GM18502 (cell line): Measurements from ENCODE around the gene FSTL5.
"Not testable (repeated sequence)": the region's sequence is repeated elsewhere in the genome, so short reads cannot be mapped to it uniquely, and the experiment has no call there.

ENCODE experiments used
- ATAC-seq: cut with Tn5 transposase; IDR thresholded peaks from one replicate; pipeline ENCODE4 v1.9.1; 2021; ENCODE audit warnings: mild to moderate bottlenecking; ENCODE audit not compliant: unreplicated experiment, poor library complexity

The FSTL5 gene

GRCh38 chr4:162163892-162164759 is at the start of gene FSTL5:
Gene FSTL5 (minus strand): TSS chr4:162164000. CDS start chr4:162111396, 52,604 bp downstream.
- peak; percentile 92 for ATAC-seq

DNA sequence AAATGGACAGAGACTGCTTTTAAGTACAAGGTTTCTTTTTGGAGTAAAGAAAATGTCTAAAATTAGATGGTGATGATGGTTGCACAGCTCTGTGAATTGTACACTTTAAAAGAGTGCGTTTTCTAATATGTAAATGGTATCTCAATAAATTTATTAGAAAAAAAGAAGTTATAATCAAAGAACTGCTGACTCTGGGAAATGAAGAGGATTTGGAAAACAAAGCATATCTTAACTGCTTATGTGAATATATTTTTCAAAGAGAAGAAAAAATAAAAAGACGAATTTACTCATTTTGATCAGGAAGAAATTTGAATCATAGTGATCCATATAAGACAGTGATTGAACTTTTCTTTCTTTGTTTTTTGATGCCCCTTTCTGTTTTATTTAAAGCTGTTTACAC is 45.9 kb upstream of the FSTL5 start:
- ATAC-seq = no peak

GRCh38 chr4:162203478-162203877 is 39.7 kb upstream of the FSTL5 start:
- ATAC-seq = not testable (repeated sequence)

- no peak for ATAC-seq
Measured at GRCh38 chr4:162201673-162202072, 37.9 kb upstream of the FSTL5 start.

DNA sequence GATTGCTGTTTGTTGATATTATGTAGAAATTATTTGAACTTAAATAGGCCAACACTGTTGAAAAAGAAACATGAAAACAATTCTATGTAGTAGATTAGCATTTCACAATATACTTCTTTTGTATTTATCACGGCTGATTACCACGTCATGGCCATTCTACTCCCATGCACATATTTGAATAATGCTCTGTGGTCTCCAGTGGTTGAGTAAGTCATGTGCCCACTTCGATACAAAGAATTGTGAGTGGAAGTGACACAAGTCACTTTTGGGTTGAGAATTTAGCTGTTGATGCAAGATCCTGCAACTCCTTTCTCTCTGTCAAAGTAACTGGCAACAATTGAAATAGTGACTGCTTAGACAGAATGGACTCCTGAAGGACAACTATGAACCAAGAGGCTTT is 6.7 kb upstream of the FSTL5 start:
- no peak for ATAC-seq

GRCh38 chr4:162164906-162165510 is 1.2 kb upstream of the FSTL5 start:
- no peak for ATAC-seq

- no peak for ATAC-seq
Measured at GRCh38 chr4:162162672-162163071, 1.1 kb downstream of the FSTL5 start.

DNA sequence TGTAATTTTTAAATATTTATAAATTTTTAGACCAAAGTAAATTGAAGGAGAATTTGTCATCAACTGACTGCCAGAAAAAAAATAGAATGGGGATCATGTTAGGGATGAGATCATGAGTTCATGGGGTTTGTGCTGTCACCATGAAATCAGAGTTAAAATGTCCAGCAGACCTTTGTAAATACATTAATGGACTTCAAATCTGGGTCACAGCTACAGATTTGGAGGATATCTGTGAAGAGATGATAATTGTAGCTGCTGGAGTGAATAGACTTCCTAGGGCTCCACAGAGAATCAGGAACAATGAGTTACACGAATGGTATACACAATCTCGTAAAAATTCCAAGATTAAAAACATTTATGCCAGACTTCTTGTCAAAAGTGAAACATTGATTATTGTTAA is 6.6 kb downstream of the FSTL5 start:
- no peak for ATAC-seq

- no peak for ATAC-seq
Measured at GRCh38 chr4:162154862-162155540, 8.8 kb downstream of the FSTL5 start.

GRCh38 chr4:162151850-162152249 is 11.9 kb downstream of the FSTL5 start:
- no peak for ATAC-seq

DNA sequence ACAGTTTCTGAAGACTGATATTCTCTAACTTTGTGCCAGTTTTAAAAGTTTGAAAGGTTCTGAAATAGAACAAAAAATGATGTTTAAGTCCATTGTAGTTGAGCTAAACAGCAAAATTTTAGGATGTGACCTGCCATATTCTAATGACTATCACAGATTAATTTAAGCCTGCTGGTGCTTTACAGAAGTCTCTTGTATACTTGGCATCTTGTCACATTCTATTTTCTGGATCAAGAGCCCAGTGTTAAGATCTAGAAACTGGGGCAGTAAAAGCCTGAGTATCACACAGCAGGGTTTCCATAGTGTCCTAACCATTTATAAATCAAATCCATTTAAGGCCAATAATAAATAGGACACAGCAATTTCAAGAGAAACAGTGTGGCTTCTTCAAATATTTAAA is 12.4 kb downstream of the FSTL5 start:
- no peak for ATAC-seq

DNA sequence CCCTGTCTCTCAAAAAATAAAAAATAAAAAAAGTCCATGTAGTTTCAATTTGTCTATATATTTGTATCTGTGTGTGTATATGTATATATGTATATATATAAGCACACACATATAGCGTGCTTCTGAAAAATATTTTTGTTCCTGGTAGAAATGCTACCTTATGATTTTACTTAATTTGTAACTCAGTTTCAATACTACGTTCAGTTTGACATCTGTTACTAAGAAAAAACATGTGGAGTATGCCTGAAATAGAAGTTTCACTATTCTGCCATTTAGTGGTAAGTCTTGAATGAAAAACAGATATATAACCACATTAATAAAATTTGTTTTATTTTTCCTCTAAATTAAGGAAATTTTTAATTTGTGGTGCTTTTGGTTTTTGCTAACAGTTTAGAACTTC is 14.2 kb downstream of the FSTL5 start:
- ATAC-seq = no peak

GRCh38 chr4:162140051-162140683 is 23.6 kb downstream of the FSTL5 start:
- ATAC-seq = no peak

DNA sequence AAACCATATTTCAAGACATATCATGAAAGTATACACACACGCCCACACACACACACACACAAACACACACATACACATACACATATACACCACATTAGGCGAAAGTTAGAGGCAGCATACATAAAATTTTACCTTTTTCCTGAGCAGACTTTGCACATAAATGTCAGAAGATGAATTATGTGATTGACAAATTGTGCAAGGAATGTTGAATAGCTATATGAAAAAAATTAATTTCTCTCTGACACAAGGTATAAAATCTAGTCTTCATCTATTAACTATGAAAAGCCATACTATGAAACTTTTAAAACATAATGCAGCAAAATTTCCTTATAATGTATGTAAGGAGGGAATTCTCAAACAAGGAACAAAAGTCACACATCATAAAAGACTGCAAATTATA is 24.4 kb downstream of the FSTL5 start:
- no peak for ATAC-seq

GRCh38 chr4:162131256-162131655 is 32.5 kb downstream of the FSTL5 start:
- ATAC-seq = no peak

DNA sequence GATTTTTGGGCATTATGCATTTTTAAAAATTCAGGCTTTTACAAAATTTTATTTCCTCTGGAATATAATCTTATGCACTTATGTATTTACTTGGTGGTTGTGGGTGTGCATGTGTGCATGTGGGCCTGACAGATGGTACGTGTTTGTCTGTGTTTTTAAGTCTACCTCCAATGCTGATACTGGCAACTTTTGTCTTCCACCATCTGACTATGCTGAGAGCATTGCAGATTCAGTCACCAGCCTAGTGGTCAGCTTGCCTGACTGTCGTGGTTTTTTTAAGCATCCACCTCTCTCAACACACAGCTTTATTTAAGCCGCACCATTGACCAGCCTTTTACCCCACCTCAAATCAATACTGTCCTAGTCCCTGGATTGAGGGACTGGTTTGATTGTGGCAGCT is 37.1 kb downstream of the FSTL5 start:
- no peak for ATAC-seq

DNA sequence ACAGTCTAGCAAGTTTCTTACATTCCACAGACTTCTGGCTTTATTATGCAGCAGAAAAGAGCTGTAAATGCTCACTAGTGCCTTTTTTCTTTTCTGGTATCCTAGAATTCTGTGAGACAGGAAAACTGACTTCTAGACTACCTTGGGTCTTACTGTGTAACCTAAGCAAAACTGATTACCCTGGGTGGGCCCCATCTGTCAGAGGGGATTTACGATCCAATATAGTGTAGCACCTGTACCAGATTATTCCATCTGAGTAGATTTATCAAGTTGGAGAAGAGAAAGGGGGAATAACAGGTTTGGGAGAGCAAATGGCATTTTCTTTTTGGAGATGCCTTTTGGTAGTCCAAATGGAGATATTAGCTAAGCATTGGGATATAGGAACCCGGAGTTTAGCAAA is 46.7 kb downstream of the FSTL5 start:
- no peak for ATAC-seq

DNA sequence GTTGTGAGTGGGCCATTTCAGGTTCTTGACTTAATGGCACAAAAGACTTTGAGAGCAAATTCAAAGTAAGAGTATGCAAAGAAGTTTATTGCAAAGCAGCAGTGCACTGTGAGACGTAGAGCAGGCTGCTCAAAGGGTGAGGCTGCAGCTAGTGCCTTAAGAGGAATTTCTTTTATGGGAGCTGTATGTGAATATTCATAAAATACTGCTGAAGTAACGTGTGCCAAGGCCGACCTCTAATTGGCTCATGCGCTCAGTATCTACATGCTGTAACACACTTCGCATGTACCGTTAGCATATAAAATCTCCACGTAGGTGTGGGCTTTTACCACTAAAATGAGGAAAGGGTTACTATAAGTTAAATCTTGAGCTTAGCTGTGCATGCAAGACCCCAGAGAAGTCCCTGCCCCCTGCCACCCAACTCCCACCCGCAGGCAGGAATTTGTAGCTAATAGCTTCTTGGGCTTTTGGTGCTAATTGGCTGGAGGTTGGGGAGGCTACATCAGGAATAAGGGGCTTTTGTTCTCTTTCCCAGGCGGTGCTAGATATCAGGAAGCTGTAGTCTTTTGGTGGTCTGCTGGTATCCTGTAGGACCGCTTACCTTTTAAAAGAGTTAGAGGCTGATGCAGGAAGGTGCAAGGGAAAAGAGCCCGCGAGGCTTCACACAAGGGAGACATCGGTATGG is 47.6 kb downstream of the FSTL5 start:
- ATAC-seq = no peak

DNA sequence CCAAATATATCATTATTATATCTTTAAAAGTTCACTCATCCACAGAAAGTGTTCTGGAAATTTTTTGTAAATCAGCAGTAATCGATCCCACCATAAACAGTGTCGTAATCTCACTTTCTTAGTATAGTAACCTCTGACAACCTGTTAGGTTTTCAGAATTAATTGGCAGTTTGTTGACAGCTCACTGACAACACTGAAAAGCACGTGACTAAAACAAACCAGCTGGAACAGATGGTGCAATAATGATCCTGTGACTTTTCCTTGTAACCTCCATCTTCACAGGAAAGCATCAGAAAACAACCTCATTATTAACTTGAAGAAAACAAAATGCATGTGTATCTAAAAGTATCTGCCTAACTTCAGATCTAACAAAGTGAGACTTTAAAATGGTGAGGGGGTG is 48.5 kb downstream of the FSTL5 start:
- no peak for ATAC-seq

DNA sequence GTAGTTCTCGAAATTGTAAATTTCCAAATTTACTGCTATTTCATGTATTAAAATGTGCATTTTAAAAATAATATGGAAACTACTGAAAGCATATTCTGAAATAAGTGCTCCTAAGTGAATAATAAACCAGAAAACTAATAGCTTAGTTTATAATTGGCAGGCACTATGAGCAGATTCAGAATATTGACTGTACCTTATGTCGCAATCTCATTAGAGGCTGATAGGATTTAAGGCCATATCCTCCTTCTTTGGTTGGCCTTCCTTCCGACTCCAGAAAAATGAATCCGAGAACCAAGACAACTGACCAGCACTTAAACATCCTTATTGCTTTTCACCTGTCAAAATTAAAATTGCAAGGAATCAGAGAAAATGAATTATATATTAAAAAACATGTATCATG is 52.7 kb downstream of the FSTL5 start:
- ATAC-seq = no peak
